Inflammatory macrophage (primary cell): ENCODE data around the gene AMDHD1.

Experiments used
- DNase-seq, 2 donors: peaks; one replicate each; pipeline ENCODE4 v3.0.0-alpha.2; 2020 to 2022
- total RNA-seq, 18 experiments: gene quantifications; one replicate each; lab custom pipeline; 2026; ENCODE audit warnings: mixed read lengths in 6 of 18, inconsistent platforms in 2 of 18; lab: John Stamatoyannopoulos, UW

AMDHD1 gene
- total RNA-seq, result 3.7 to 57.2 (median 15.9) reads per million in 18 experiments

GRCh38 chr12:95943330-95943842 is at the start of gene AMDHD1:
AMDHD1 (plus strand) TSS chr12:95943331; CDS start chr12:95943399, 68 bp downstream.
- peak; percentile 43 to 60 for DNase-seq

GRCh38 chr12:95896846-95897245 is 46.3 kb upstream of the AMDHD1 start:
- no peak for DNase-seq

- DNase-seq, result no peak
Measured at GRCh38 chr12:95898081-95898480, 45.0 kb upstream of the AMDHD1 start.

GRCh38 chr12:95908573-95908972 is 34.6 kb upstream of the AMDHD1 start:
- DNase-seq, result no peak

- DNase-seq, result no peak
Measured at GRCh38 chr12:95909871-95910270, 33.3 kb upstream of the AMDHD1 start.

GRCh38 chr12:95918194-95918993 is 24.7 kb upstream of the AMDHD1 start:
- peak; percentile 63 to 72 for DNase-seq

- no peak for DNase-seq
Measured at GRCh38 chr12:95919110-95919509, 24.0 kb upstream of the AMDHD1 start.

- DNase-seq, result peak in 1 of 2 donors; percentile 22
Measured at GRCh38 chr12:95922231-95922630, 20.9 kb upstream of the AMDHD1 start.

- DNase-seq, result no peak
Measured at GRCh38 chr12:95940514-95940913, 2.6 kb upstream of the AMDHD1 start.

GRCh38 chr12:95942101-95942523 is 1.0 kb upstream of the AMDHD1 start:
- DNase-seq, result no peak

GRCh38 chr12:95942524-95943329 is 404 bp upstream of the AMDHD1 start, which contains the start of gene CCDC38:
CCDC38 (minus strand) TSS chr12:95942614; CDS start chr12:95936509, 6,105 bp downstream.
- DNase-seq, result peak; percentile 76 to 79

GRCh38 chr12:95944108-95944704 is 1.1 kb downstream of the AMDHD1 start:
- no peak for DNase-seq

- no peak for DNase-seq
Measured at GRCh38 chr12:95949477-95950206, 6.5 kb downstream of the AMDHD1 start.

GRCh38 chr12:95951515-95951914 is 8.4 kb downstream of the AMDHD1 start:
- peak; percentile 51 to 81 for DNase-seq

GRCh38 chr12:95953000-95953399 is 9.9 kb downstream of the AMDHD1 start:
- DNase-seq, result peak; percentile 27 to 37

- DNase-seq, result no peak
Measured at GRCh38 chr12:95955549-95956159, 12.5 kb downstream of the AMDHD1 start.

- DNase-seq, result no peak
Measured at GRCh38 chr12:95956557-95957145, 13.5 kb downstream of the AMDHD1 start.

GRCh38 chr12:95959107-95959506 is 16.0 kb downstream of the AMDHD1 start:
- DNase-seq, result peak; percentile 48 to 56

- no peak for DNase-seq
Measured at GRCh38 chr12:95960241-95960640, 17.1 kb downstream of the AMDHD1 start.

- DNase-seq, result no peak
Measured at GRCh38 chr12:95962222-95962621, 19.1 kb downstream of the AMDHD1 start.

- DNase-seq, result peak; percentile 13 to 39
Measured at GRCh38 chr12:95963096-95963495, 20.0 kb downstream of the AMDHD1 start.
